ENCODE data around the gene SAPCD2.

- no peak for TF ChIP-seq CTCF (IDR thresholded peaks at IDR 0.05; ENCODE audit: low read length)
- no peak for TF ChIP-seq EZH2phosphoT487 (IDR thresholded peaks at IDR 0.05; ENCODE audit: low read length)
Observed at GRCh38 chr9:137074657-137075274, 4.4 kb upstream of the SAPCD2 start.

Data from MM.1S (cell line).